ENCODE results near the gene EXPH5.
"Not testable (repeated sequence)": the region's sequence is repeated elsewhere in the genome, so short reads cannot be mapped to it uniquely, and the experiment has no call there.

Gene EXPH5, protein sequence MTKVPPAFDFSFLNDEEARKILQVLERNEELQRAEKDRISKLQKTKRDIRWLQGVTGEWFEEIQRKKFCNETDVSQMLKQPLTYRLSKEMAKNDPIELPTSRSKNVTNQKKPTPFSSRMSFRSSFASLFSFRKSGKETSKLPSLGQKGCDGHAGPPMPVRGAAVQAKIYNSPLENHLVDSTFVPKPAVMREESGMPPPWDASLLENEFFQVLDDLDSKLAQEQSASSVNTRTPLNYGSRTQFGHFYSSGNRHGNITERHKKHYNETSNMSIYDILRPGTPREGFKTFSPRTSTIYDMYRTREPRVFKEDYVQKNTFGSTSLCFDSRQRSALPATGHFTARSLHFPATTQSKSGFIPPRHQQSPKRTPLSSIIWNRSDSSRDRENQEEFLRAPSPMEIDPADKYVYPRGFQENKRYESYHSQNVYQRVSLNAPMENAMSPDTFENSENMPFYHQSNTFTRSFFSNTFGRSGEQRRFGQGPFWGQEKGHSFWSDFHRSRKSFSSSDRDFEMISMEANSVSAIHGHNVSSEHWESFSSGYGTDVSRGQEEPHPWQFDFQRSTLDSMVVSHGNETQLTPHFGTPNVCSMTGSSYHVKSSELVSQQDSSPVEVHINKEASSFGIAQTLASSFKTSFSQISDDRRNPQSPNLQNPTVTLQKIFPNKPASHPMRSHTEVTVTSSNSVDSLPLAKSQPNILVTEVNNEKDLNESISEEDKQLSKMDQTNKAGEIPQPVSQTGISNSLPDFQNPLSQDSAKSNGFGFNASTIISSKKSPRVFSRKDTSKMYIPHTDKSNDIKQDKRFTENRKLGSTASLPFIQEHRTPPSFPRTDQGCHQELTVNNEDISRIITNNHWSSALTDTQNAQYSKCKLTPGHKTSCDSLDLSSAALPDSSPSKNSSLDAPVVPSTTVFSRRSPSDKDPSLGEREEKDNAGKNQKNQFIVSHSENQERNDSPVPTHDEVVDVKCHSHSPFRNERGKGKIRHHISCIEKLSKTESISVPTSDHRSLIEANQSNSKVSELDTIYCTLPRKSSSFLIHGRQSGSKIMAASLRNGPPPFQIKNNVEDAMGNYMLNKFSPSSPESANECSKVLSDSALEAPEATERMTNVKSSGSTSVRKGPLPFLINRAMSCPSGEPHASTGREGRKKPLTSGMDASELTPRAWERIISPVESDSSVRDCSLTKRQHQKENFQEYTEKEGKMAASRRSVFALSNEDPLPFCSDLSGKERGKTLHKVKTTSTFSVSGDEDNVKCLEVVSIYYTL (N-terminal part only)

GRCh38 chr11:108593214-108593922 is at the start of gene EXPH5:
EXPH5 (minus strand) TSS chr11:108593768; CDS start chr11:108593536, 232 bp downstream.
- peak; percentile 91 for DNase-seq (ENCODE audit: low spot score)

- DNase-seq (ENCODE audit: low spot score) = not testable (repeated sequence)
Observed at GRCh38 chr11:108641752-108642151, 48.2 kb upstream of the EXPH5 start.

GRCh38 chr11:108639146-108639545 is 45.6 kb upstream of the EXPH5 start:
- no peak for DNase-seq (ENCODE audit: low spot score)

- no peak for DNase-seq (ENCODE audit: low spot score)
Observed at GRCh38 chr11:108636222-108636621, 42.7 kb upstream of the EXPH5 start.

- DNase-seq (ENCODE audit: low spot score) = no peak
Observed at GRCh38 chr11:108635106-108635505, 41.5 kb upstream of the EXPH5 start.

DNA sequence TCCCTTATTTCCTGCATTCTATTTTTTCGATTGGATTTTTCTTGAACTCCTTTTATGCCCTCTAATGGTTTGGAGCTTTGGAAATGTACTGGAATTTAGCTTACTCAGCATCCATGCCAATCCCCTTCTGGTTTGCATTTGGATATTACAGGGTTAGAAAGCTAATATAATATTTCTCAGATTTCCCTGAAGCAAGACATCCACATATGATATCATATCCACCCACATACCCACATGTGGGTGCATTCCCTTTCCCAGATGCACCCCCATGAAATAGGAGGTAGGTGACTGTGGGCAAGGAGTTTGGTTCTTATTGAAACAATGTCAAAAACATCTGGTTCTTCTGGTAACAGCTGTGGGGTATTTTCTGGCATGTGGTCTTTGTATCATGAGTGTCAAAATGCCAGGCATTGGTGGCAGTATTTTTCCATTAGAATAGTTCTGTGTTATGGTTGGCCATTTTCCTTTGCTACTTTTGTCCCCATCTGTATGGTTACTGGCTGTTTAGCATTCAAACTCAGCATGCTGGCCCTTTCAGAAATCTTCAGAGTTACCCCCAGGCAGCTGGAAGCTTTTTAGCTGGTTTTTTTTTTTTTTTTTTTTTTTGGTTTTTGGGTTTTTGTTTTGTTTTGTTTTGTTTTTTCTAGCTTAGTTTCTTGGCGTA is 38.6 kb upstream of the EXPH5 start:
- no peak for DNase-seq (ENCODE audit: low spot score)

DNA sequence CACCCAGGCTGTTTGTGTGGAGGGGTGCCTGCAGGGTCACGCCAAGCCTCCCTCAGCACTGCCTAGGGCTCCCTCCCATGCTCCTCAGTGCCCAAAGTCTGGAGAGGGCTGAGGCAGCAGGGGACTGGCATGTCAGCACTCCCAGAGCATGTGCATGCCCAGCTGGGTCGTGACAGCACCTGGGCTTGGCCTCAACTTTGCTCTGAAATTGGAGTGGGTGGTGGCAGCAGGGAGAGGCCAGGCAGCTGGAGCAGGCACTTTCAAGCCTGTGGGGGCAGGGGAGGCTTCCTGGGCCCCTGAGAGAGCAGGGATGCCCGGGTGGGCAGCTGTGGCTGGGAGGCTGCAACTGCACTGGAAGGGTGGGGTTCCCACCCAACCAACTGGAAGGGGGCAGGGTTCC is 35.7 kb upstream of the EXPH5 start:
- DNase-seq (ENCODE audit: low spot score) = no peak

DNA sequence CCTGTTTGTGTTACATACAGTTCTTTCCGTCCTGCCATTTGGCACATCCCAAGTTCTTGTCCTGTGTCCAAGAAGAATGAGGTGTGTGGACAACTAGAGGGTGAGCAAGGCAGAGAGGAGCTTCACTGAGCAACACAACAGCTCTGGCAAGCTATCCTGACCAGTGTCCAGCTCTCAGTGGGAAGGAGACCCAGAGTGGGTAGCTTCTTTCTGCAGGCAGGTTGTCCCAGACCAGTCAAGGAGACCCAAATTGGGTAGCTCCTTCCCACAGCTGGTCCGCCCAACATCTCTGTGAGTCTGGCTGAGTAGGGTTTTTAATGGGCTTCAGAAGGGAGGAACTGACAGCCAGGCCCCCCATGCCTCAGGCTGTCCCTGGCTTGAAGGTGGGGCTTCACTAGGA is 35.2 kb upstream of the EXPH5 start:
- DNase-seq (ENCODE audit: low spot score) = no peak

GRCh38 chr11:108628326-108628725 is 34.8 kb upstream of the EXPH5 start:
- no peak for DNase-seq (ENCODE audit: low spot score)

DNA sequence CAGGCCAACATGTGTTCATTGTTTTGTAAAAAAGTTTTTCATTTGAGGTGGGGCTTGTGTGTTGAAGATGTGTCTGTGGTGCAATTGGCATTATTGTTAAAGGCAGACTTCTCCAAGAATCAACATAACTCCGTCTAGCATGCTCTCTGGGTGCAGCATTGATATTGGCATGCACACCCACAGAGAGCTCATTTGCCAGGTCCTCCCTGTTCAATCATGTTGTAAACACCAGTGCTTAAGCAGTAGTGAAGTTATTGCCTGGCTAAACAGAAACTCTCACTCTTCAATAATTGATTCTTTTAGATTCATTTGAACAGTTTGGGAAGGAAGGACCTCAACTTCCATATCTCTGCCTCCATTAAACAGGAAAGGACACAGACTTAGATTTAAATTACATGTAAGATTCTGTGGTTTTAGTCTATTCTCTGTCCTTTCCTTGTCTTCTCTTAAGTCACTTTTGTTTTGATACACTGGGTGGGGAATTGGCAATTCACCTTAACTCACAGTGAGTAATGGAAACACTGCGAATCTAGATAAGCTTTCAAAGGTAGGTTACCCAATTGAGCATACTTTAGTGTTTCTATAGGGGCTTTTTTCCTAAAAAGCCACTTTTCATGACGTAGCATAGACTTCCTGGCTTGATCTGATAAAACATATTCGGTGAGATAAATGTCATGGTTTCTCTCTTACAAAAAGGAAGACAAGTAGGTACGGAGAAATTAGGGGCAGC is 30.8 kb upstream of the EXPH5 start:
- no peak for DNase-seq (ENCODE audit: low spot score)

DNA sequence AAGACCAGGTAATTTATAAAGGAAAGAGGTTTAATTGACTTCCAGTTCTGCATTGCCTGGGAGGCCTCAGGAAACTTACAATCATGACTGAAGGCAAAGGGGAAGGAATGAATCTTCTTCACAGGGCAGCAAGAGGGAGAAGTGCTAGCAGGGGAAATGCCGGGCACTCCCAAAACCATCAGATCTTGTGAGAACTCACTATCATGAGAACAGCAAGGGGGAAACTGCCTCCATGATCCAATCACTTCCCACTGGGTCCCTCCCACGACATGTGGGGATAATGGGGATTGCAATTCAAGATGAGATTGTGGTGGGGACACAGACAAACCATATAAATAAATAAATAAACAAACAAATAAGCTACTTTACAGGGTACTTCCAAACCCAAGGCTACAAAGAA is 28.8 kb upstream of the EXPH5 start:
- no peak for DNase-seq (ENCODE audit: low spot score)

DNA sequence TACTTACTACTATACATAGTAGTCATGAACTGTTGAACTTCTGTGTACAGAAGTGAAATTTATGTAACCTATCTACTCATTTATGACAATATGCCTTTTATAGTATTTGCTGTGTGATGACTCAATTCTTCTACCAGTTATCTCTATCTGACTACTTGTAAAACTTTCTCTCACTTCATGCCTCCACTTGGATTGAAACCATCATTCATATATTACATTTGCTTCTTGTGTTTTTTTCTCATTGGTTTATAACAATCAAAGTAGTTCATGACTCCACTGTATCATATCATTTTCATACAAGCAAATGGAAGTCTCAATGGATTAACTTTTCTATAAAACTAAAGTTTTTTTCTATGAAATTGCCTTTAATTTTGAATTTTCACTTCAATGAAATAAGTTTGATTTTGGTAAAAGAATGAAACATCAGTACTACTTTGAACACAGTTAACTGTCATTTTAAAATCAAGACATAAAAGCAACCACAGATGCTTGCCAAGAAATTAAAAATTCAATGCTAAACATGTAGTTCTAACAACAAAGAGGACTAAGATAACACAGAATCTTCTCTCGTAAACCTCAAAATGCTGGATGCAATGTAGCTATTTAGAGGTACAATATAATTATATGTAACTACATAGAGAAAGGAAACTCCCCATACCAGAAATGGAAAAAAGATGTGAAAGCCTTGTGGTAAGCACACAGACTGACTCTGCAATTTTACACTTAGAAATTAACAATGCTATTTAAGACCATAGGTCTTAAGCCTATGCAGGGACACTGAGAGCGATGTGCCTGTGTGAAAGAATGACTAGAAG is 27.6 kb upstream of the EXPH5 start:
- DNase-seq (ENCODE audit: low spot score) = no peak

DNA sequence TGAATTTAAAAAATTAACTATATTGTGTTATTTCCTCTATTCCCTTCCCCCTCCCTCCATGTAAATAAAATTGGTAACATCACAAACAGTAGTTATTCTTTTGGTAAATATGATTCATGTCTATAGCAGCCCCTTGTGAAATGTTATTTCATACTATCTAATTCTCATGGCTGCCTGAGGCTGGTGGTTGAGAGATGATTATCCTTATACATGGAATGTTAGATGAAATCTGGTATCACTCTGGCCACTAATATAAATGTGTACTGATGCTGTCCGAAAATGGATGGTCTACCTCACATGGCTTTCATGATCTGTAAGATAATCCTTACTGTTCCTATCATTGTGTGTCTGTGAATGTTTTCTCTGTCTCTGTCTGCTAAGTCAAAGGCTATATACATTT is 25.0 kb upstream of the EXPH5 start:
- DNase-seq (ENCODE audit: low spot score) = no peak

GRCh38 chr11:108617055-108617454 is 23.5 kb upstream of the EXPH5 start:
- DNase-seq (ENCODE audit: low spot score) = no peak

- no peak for DNase-seq (ENCODE audit: low spot score)
Observed at GRCh38 chr11:108616549-108616948, 23.0 kb upstream of the EXPH5 start.

DNA sequence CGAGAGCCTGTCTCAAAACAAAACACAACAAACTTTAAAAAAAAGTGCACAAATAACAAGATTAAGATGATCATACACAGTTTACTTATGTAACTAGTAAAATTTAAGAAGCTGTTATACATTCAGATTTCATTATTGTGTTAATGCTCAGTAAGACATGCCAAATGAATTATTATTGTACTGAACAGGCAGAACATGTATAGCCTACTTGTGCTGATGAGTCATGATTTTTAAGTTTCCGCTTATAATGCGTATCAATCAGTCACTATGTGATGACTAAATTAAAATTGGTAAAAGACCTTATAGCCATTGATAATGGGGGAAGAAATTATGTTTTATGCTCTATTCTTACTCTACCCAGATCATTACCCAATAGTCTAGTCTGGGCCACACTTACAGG is 20.5 kb upstream of the EXPH5 start:
- DNase-seq (ENCODE audit: low spot score) = no peak

GRCh38 chr11:108609682-108610081 is 16.1 kb upstream of the EXPH5 start:
- DNase-seq (ENCODE audit: low spot score) = no peak

- no peak for DNase-seq (ENCODE audit: low spot score)
Observed at GRCh38 chr11:108608548-108608947, 15.0 kb upstream of the EXPH5 start.

- DNase-seq (ENCODE audit: low spot score) = no peak
Observed at GRCh38 chr11:108606495-108607160, 13.1 kb upstream of the EXPH5 start.
